GM10266 (cell line): ENCODE data around the gene PIGX.

Experiments
- DNase-seq: peaks from one replicate; pipeline ENCODE4 v3.0.0; 2012; ENCODE audit errors: extremely low spot score
- TF ChIP-seq, protein P1 (sequence below): IDR thresholded peaks from 2 replicates; pipeline ENCODE4 v1.5.1; 2012; ENCODE audit warnings: mild to moderate bottlenecking, low read depth; ENCODE audit not compliant: control insufficient read depth, insufficient read depth; ENCODE audit errors: missing control alignments

The PIGX gene

DNA sequence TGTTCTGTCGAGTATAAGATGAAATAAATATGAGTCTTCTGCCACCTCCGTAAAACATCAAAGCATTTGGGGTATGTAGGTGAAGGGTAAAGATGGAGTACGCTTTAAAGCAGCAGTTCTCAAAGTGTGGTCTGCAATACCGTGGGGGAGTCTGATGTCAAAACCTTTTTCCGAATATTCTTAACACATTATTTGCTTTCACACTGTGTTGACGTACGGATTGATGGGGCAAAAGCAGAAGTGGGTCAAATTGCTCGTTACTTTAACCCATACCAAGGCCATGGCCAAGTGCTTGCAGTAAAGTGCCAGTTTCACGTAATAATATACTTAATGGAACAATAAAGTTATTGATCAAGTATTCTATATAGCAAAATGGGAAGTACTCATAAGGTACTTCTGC is 63.8 kb downstream of the PIGX start:
- DNase-seq: no peak
- TF ChIP-seq, protein P1, sequence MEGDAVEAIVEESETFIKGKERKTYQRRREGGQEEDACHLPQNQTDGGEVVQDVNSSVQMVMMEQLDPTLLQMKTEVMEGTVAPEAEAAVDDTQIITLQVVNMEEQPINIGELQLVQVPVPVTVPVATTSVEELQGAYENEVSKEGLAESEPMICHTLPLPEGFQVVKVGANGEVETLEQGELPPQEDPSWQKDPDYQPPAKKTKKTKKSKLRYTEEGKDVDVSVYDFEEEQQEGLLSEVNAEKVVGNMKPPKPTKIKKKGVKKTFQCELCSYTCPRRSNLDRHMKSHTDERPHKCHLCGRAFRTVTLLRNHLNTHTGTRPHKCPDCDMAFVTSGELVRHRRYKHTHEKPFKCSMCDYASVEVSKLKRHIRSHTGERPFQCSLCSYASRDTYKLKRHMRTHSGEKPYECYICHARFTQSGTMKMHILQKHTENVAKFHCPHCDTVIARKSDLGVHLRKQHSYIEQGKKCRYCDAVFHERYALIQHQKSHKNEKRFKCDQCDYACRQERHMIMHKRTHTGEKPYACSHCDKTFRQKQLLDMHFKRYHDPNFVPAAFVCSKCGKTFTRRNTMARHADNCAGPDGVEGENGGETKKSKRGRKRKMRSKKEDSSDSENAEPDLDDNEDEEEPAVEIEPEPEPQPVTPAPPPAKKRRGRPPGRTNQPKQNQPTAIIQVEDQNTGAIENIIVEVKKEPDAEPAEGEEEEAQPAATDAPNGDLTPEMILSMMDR: no peak

DNA sequence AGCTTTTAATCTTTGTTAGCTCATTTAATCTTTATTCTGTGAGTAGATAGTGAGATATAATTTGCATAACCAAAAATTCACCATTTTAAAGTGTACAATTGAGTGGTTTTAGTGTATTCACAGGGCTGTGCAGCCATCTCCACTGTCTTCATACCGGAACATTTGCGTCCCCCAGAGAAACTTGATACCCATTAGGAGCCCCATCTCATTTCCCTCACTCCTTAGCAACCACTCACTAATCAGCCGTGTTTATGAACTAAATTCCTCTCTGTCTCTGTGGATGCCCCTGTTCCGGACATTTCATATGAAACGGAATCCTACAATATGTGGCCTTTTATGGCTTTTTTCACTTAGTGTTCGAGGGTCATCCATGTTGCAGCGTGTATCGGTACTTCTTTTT is 65.7 kb downstream of the PIGX start:
- no peak for DNase-seq
- TF ChIP-seq, protein P1: no peak

DNA sequence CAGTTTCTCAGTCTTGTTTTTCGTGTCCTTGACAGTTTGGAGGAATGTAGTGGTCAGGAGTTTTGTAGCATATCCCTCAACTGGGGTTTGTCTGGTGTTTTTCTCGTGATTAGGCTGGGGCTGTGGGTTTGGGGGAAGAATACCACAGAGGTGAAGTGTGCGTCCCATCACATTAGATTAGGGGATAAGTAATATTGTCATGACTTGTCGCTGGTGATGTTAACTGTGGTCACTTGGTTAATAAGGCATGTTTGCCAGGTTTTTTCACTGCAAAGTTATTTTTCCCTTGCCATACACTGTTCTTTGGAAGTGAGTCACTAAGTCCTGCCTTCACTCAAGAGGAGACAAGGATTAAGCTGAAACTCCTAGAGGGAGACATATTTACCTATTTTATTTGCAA is 66.6 kb downstream of the PIGX start:
- DNase-seq: no peak
- TF ChIP-seq, protein P1: no peak

DNA sequence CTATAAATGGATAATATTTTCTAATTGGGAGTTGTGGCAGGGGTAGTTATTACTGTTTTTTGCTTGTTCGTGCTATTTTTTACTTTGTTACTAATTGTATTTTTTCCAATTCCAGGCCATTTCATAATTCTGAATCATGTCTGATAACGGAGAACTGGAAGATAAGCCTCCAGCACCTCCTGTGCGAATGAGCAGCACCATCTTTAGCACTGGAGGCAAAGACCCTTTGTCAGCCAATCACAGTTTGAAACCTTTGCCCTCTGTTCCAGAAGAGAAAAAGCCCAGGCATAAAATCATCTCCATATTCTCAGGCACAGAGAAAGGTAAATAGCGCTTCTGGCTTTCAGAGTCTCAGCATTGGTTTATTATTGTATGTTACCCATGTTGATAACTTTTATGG is 70.3 kb downstream of the PIGX start:
- TF ChIP-seq, protein P1: no peak
- DNase-seq: no peak
